GM18907 (cell line): Measurements from ENCODE around the gene LIPC.

Experiments used
- ATAC-seq: cut with Tn5 transposase; IDR thresholded peaks from one replicate; pipeline ENCODE4 v1.9.1; 2021; ENCODE audit warnings: mild to moderate bottlenecking, moderate library complexity; ENCODE audit not compliant: unreplicated experiment

Gene LIPC

GRCh38 chr15:58472221-58472620, 40.4 kb downstream of the LIPC start:
- ATAC-seq, result no peak

- no peak for ATAC-seq
Measured at GRCh38 chr15:58472821-58473581, 41.2 kb downstream of the LIPC start.

GRCh38 chr15:58473724-58474123, 41.9 kb downstream of the LIPC start:
- ATAC-seq, result no peak

GRCh38 chr15:58474741-58475323, 43.0 kb downstream of the LIPC start:
- ATAC-seq, result no peak

GRCh38 chr15:58475573-58476524, 44.1 kb downstream of the LIPC start:
- ATAC-seq, result no peak

- no peak for ATAC-seq
Measured at GRCh38 chr15:58476525-58477162, 44.9 kb downstream of the LIPC start.

- no peak for ATAC-seq
Measured at GRCh38 chr15:58477170-58477569, 45.4 kb downstream of the LIPC start.

GRCh38 chr15:58478035-58478434, 46.2 kb downstream of the LIPC start:
- ATAC-seq, result no peak

GRCh38 chr15:58478579-58478978, 46.8 kb downstream of the LIPC start:
- ATAC-seq, result no peak

GRCh38 chr15:58479941-58480340, 48.1 kb downstream of the LIPC start:
- no peak for ATAC-seq

- no peak for ATAC-seq
Measured at GRCh38 chr15:58483376-58483775, 51.6 kb downstream of the LIPC start.

GRCh38 chr15:58484791-58485600, 53.2 kb downstream of the LIPC start:
- no peak for ATAC-seq

GRCh38 chr15:58486062-58486461, 54.3 kb downstream of the LIPC start:
- ATAC-seq, result no peak

- ATAC-seq, result no peak
Measured at GRCh38 chr15:58486564-58486963, 54.8 kb downstream of the LIPC start.

GRCh38 chr15:58487041-58487723, 55.4 kb downstream of the LIPC start:
- ATAC-seq, result no peak

- ATAC-seq, result no peak
Measured at GRCh38 chr15:58487724-58488120, 55.9 kb downstream of the LIPC start.

GRCh38 chr15:58489289-58490085, 57.7 kb downstream of the LIPC start:
- no peak for ATAC-seq

GRCh38 chr15:58490086-58490887, 58.5 kb downstream of the LIPC start:
- no peak for ATAC-seq
